GM21360 (cell line): ENCODE measurements around the gene S100PBP.

Experiments
- ATAC-seq: cut with Tn5 transposase; IDR thresholded peaks from one replicate; pipeline ENCODE4 v1.9.1; 2021; ENCODE audit warnings: mild to moderate bottlenecking, moderate library complexity; ENCODE audit not compliant: unreplicated experiment

The S100PBP gene

DNA sequence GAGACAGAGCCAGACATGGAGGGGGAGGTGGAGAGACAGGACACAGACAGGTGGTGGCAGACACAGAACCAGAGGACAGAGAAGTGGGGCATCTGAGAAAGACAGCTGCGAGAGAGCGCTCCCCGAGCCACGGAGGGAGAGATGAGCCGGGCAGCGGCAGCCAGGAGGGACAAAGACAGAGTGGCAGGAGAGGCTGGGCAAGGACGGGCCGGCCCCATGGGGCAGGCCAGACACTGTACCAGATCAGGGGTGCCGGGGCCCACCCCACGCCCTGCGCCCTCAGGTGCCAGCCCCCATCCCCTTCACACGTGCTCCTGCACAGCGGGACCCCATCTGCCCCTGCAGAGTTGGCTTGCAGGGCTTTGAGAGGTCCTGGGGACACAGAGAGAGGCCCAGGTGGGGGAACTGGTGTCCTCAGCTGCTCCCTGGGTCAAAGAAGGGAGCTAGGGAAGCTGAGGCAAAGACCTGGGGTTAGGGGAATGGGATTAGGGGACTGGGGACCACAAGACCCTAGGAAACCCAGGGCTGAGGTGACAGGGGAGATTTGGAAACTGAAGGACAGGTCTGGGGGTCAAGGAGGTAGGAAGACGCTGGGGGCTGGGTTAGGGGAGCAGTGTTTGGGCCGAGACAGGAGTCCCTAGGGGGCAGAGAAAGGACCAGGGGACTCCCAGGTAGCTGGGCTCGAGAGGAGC, 52.6 kb downstream of the S100PBP start:
- ATAC-seq: no peak

DNA sequence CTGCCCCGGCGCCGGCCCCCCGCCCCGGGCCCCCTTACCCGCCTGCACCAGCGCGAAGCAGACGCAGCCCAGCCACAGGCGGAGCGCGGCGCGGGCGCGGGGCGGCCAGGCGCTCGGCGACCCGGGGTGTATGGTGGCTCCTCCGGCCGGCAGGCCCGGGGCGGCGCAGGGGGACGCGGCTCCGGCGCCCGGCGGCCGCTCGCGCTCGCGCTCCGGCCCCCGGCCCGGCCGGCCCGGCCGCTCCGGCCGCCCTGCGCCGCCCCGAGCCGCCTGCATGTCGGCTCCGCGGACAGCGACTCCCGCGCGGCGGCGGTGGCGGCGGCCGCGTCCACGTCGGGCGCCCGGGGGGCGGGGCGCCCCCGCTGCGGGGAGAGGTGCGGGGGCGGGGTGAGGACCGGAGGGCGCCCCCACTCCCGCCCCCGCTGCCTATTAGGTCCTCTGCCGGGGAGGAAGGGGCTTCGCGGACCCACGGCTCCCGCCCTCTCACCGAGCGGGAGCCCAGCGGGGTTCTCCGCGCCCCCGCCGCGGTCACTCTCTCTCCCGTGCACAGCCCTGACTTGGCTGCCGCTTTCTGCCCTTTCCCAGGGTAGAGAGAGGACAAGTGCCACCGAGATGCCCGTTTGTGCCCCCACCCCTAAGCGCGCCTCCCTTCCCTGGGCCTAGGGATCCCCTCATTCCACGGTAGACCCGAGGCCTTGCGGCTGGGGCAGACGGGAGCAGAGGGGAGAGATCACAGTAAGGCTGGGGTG, 53.3 kb downstream of the S100PBP start, which contains the start of gene FNDC5:
TSS of gene FNDC5 (minus strand) at position 298 of the 749 bp plus-strand sequence.
- ATAC-seq: no peak

DNA sequence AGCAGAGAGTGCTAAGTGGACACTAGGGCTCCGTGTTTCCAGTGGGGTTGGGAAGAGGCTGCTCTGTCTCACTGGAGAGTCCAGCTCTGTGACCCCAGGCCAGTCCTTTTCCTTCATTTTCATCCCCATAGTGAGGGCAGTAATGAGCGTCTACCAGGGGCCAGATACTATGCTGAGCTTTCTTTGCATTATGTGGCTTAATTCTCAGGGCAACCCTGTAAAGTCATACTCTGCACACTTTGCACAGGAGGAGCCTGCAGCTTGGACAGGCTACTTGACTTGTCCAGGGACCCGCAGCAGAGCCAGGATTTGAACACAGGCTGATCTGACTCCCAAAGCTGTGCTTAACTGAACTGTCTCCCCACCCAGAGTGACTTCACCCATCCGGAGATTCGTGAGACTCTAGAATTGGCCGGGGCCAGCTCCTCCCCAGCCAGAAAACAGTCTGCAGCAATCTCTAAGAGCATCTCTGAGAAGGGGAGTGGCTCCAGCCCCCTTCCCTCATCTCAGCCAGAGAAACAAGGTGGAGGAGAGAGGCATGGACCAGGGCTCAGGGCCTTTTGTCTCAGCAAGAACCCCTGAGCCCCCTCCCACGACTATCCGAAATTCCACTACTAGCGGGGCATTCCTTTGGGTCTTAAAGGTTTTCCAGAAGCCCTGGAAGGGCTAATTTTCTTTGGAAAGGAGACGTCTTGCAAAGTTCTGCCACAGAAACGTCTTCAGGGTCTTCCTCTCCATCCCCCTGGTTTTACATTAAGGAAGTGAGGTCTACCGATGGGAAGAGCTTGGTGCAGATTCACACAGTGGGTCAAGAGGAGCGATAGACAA, 54.1 kb downstream of the S100PBP start:
- no peak for ATAC-seq

DNA sequence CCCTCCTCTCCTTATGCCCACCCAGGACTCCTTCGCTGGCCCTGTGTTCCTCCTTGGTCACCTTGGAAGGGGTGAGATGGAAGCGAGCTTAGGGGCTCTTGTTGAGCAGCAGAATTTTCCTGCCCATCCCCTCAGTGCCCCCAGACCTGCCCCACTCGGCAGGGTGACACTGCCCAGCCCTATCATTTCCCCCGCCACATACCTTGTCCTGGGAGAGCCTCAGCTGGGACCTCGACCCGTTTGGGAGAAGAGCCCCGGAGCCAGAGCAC, 54.7 kb downstream of the S100PBP start:
- ATAC-seq: no peak

DNA sequence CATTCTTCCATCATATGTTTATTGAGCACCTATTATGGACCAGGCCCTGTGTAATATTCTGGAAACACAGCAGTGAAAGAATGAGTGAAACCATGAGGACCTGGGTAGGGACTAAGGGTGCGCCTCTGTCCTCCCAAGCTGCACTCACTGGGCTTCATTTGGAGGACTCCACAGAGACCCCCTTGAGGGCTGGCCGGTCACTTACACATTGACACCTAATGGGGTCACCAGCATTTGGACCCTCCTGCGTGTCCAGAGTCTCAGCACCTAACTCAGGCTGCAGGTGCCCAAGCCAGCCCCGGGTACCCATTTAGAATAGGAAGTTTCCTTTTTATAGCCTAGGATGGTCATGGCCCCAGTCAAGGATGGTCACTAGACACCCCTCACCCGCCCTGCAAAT, 56.0 kb downstream of the S100PBP start:
- no peak for ATAC-seq

DNA sequence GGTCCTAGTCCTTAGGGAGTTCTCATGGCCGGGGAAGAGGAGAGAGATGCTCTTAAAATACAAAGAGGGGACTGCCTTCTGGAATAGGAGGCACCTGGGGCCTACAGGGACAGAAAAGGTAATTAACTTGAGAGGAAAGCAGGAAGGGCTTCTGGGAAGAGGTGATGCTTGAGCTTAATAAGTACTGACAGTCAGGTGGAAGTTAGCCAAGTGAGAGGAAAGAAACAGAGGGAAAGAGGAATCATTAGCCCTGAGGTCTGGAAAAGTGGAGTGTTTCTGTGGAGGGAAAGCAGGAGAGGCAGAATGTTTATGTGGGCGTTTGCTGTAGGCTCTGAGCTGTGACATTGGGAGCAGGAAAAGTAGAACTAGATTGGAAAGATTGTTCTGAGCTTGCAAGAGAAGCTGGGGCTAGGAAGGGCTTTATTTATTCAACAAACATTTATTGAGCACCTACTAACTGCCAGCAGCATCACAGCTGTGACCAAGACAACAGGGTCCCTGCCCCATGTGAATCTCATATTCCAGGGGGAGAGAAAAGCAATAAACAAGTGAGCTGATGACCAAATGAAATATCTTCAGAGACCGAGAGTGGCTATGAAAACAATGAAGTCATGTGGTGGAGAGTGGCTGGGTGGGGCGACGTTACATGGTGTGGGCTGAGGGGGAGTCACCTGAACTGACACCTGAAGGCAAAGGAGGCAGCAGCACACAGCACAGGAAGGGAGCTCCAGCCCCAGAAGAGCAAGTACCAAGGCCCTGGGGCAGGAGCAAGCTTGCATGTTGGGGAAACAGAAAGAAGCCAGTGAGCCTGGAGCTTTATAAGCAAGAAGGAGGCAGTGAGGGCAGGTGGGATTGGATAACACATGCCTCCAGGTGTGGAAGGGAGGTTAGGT, 57.7 kb downstream of the S100PBP start:
- ATAC-seq: no peak

DNA sequence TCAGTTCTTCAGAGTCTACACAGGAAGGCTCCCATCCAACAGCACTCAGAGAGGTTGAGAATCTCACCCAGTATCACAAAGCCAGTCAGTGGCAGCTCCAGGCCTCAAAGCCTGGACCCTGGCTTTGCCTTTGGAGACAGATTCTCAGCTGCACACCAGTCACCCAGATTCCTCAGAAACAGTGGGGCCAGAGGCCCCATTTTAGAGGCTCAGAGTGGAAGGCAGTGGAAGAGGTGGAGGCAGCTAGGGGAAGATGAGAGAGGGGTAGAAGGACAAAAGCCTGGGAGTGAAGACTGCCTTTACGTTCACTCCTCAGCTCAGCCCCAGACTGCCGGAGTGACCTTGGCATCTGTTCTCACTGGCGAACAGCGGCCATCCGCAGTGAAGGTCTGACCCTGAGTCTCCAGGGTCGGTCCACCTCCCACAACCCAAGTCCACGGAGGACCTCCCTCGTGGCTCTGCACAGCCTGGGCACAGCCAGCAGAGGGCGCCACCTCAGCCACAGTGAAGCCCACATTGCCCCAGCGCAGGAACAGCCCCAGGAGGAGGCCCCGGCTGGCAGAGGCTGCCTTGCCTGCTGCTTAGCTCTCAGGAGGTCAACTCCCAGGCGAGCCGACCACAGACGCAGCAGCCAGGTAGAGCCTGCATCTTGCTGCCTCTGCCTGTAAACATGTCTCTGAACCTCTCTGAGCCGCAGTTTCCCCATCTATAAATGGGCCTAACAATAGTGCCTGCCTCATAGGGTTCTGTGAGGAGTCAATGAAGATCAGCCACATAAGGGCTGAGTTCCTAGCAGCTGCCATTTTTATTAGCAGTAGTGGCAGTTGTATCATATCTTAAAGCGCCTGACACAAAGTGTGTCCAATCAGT, 59.1 kb downstream of the S100PBP start:
- no peak for ATAC-seq

DNA sequence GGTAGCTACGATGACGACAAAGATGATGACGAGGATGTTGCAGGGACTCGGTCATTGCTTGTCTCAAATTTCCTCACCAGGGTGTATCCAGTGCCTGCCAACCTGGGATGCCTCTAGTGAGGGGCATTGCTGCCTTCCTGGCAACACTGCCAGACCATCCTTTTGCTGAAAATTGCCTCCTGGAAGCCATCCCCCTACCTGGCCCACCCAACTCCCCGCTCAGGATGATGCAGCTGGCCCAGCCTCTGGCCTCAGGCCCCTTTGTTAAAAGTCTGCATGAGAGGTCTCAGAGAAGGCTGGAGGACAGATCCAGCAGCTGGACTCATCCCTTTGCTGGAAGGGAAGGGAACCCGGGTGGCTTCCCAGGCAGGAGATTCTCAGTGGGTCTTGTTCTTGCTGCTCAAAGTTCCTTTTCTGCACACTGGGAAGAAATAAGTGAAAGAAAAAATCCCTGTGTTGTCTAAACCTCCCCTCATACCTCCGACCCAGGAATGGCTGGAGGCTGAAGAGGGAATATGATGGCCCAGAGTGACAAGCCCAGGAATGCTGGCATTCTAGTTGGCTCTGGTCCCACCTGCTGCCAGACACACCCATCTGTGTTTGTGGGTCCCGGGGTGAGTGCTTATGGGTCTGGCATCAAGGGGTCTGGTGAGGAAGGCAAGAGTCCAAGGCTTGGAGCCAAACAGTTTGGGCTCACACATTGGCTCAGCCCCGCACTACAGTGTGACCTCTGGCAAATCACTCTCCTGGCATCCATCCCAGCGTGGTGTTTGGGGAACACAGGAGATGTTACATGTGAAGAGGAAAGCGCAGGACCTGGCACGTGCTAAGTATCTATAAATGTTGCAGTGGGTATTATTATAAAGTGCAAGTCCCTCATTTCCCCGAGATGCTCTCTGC, 60.0 kb downstream of the S100PBP start:
- no peak for ATAC-seq

DNA sequence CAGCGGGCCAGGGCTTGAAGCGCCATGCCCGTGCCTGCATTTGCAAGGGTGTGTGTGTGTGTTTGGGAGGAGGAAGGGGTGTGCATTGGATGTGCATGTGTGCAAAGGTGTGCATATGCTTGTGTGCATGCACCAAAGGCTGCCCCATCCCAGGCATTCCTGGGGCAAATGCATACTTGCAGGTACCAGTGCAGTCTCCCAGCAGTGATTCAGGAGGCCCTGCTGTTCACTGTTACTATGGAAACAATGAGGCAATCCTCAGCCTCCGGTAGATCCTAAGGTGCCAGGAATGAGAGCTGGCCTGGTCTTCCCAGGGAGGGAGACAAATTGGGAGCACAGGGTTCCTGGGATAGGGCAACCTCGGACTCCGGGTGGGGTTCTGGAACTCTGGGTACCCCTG, 60.7 kb downstream of the S100PBP start:
- ATAC-seq: no peak

DNA sequence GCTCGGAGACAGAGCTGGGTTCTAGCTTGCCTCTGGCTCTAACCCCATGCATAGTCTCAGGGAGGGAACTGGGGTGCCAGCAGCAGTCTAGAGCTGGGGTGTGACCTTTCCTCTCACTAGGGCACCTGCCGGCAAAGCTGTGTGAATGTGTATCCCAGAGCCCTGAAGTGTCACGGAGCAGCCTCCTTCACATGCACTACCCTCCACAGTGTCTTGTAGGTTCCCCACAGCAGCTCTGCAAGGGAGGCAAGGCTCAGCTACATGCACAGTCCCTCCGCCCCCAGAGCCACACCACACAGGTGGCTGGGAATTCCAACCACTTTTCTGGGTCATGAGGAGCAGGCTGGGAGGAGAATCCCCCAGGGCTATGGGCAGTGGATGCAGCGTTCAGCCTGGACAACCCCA, 61.2 kb downstream of the S100PBP start:
- no peak for ATAC-seq

DNA sequence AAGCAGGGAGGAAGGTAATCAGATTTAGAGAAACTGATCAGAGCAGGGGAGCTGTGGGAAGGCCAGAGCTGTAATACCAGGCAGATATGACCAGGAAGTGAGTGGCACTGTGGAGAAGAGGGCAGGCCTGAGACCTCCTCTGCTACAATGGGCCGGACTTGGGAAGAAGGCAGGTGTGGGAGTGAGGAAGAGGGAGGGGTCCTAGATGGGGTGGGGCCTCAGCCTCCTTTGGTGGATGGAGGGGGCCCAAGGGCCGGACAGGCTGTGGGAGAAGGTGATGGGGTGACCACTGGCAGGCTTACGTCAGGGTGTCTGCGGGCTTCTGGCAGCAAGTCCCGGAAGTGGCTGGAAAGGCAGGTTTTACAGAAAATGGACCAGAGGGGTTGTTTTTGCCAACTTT, 63.8 kb downstream of the S100PBP start:
- ATAC-seq: no peak

DNA sequence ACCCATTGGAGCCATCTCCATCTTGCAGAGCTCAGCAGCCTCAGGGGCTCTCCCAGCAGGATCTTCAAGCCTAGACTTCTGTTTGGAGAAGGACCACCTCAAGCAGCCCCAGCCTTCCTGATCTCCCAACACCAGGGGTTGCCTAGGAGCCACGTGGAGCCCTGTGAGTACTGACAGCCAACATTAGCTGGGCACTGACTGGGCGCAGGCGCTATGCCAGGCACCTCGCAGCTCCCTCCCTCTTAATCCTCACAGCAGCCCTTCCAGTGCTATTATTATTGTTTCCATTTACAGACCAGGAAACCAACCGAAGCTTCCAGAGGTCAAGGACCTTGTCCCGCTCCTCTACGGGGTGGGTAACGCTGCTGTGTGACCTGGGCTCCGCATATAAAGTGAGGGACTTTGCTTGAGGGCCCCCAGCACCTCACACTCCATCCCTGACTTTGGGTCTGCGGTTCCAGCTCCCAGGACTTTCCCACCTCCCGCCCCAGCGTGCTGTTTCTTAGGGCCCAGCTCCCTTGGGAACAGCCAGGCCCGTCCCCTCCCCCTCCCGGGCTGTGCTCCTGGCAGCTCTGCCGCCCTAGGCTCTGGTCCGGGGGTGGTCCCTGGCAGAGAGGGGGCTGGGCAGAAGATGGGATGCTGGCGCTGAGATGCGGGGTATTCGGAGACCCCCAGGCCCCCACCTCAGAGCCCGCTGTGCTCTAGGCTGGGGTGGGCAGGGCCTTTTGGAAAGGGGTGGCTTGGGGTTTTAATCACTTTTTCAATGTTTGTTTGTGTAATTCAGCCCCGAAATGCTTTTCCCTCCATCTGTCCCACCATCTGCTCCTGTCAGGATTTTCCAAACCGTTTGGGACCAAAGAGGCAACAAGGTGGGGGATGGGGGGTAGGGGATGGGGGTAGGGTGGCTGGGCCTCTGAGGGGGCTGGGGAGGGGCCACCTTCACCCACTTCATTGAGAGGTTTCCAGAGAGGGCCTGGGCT, 64.7 kb downstream of the S100PBP start:
- ATAC-seq: no peak

DNA sequence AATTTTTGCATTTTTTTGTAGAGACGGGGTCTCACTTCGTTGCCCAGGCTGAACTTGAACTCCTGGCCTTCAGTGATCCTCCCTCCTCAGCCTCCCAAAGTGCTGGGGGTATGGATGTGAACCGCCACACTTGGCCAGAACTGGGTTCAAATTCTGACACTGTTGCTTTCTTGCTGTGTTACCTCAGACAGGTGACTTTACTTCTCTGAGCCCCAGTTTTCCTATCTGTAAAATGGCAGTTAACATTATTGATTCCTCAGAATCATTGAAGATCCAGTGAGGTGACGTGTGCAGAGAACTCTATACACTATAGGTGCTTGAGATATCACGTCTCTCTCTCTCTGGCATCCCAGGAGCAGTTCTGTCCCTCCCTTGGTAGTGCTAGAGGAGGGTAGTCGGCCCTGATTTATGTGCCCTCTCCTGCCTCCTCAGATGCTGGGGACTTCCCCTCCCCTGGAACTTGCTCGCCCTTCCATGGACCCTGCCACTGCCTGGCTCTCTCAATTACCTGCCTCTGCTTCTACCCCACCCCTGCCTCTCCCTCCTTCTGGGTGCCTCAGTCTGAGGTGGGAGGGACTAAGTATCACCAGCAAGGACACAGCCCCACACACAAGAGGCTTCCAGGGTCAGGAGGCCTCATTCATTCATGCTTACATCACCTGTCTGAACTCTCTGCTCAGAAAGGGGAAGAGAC, 66.0 kb downstream of the S100PBP start:
- ATAC-seq: no peak

DNA sequence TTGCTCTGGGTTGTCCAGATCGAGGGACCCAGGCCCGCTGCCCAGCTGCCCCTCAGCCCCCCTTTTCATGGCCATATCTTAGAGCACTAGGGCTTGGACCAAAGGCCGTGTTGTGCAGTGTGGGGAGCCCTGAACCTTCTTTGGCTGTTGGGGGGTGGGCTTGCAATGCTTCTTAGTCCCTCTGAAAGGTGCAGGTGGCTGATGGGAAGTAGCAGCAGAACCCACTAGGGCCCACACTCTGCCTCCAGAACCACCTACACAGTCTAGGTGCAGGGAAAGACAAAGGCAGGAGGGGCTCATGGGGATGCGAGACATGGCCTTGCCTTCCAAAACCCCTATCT, 66.5 kb downstream of the S100PBP start:
- no peak for ATAC-seq

DNA sequence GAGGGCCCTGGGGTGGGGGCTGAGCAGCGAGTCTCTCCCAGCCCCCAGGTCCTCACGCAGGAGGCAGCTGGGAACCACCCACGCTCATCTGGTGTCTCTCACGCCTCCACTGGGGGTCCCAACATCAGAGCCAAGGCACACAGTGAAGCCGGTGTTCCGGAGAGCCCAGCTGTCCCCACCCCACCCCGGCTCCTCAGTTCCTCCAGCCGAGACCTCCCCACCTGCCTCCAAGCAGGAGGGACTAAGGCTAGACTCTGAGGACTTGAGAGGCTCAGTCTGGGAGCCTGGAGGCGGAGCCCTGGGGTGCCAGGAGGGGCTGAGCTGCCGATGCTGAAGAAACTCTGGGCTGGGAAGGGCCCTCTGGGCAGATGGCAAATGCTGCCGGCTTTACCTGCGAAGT, 67.3 kb downstream of the S100PBP start:
- no peak for ATAC-seq

DNA sequence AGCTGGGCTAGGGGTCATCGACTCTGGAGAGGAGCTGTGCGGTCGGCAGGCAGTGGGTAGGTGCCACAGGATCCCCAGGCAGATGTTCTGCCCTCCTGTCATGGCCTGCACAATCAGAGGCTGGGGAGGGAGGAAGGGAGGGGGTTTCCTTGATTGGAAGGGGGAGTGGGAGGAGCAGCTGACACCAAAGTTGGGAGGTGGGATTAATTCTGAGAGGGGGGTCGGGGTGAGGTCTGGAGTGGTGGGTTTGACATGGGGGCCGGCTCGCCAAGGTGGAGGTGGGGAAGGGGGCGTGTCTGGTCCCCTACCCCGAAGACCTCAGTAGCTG, 68.2 kb downstream of the S100PBP start:
- no peak for ATAC-seq

DNA sequence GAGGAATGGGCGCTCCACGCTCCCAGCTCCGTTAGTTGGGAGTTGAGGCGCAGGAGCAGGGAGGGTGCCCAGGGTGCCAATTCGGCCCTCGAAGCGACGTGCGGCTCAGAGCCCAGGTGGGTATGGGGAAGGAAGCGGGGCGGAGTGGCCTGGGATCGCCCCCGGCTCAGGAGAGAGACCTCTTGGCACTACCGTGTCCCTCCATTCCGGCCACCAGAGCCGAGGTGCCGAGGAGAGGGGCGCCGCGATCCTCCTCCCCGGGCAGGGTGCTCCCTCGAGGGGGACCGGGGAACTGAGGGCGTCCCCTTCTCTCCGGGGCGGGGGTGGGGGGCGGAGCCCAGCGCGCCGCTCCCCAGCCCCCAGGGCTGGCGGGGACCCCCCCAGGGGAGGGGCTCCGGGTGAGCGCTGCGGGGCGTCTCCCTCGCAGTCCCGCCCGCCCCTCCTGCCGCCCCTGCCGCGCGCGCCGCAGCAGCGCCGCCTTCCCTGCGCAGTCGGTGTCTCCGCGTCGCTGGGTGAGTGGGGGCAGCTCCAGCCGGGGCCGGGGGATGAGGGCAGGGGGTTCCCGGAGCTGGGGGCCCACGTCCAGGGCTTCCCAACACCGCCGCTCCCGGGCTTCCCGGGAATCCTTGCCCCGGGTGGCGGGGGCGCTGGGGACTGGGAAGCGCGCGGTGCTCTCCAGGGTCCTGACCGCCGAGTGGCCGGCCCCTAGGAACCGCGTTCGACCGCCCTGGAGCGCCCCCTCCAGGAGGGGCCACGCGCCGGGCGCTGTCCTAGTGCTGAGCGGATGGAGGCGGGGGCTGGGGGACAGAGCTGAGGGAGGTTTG, 68.8 kb downstream of the S100PBP start, which contains the start of gene HPCA:
TSS of gene HPCA (plus strand) at position 488 of the 824 bp plus-strand sequence. CDS start 2,408 bp downstream, outside the sequence.
- ATAC-seq: no peak
